HepG2 (cell line): Measurements from ENCODE around the gene C2. TPM values are rescaled to one million over a fixed set of nuclear protein-coding genes. Genes with fewer than 3 reads are reported as not detected.

ENCODE experiments used
- AHDC1 ChIP-seq: sonication (generic); formaldehyde crosslinking; IDR thresholded peaks from 2 replicates; pipeline ENCODE4 v1.5.1; 2020; ENCODE audit warnings: mild to moderate bottlenecking, missing genetic modification reagents, borderline replicate concordance
- SAP130 ChIP-seq: IDR thresholded peaks from 2 replicates; pipeline ENCODE4 v1.6.1; 2016; ENCODE audit warnings: low read depth
- ZFP1 ChIP-seq: IDR thresholded peaks from 2 replicates; pipeline ENCODE4 v1.6.1; 2016
- polyA plus RNA-seq, 8 experiments: library from polyadenylated mRNA; depleted of rRNA in 3 of 8; stranded (reverse) in 7 of 8; unstranded in 1 of 8; fragments of >200 nt; fragmentation: Illumina TruSeq in 4 of 8; extraction: Trizol in 4 of 8; gene quantifications; 2 replicates each; pipeline versions ENCODE4 v1.2.1 to v1.2.3, GENCODE V29; 2011 to 2016; ENCODE audit warnings: low read depth in 4 of 8, missing spikeins in 1 of 8, mixed read lengths in 1 of 8; ENCODE audit not compliant: insufficient read depth in 1 of 8
- total RNA-seq, 5 experiments: library from RNA; depleted of rRNA; stranded (reverse); fragments of >200 nt; fragmentation: Illumina TruSeq; extraction: Trizol; gene quantifications; 2 replicates each; pipeline ENCODE4 v1.2.3, GENCODE V29; 2016; ENCODE audit warnings: low read depth in 1 of 5
- TF ChIP-seq, protein P1 (sequence below): sonication (generic); formaldehyde crosslinking; conservative IDR thresholded peaks from 2 replicates; pipeline ENCODE4 v1.8.0; 2022; ENCODE audit warnings: missing genetic modification reagents

The C2 gene
- total and polyA plus RNA-seq, 2 of the 13 experiments (the other 11 are each of a cell fraction or from before 2014, with no cell fraction given), result 165 to 307 TPM

DNA sequence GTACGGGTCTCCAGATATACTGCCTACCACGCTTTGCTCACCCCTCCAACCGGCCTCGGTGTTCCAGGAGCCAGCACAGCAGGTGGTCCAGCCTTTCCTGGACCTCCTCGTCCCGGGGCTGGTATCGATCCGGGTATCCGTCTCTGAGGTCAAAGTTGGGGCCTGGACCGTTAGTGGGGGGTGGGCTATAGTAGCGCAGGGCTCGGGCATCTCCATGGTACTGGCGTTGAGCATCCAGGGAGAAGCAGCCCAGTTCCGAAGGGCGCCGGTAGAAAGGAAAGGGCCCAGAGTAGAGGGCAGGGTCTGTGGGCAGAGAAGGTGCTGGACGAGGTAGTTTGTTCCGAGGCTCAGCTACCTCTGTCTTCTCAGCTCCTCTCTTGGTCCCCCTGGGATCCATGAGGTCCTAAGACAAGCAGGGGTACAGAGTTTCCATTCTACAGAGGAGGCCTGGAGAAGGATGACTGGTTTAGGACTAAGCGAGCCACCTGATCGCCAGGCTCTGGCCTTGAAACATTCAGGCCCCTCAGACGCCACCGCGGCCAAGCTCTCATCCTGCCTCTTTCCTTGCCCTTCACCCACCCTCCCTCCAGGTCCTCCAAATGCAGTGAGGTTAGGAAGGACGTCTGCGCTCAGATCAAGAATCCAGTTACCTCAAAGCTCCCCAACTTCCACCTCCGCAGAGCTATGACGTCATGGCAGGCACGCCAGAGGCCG, 43.9 kb downstream of the C2 start (continued):
- TF ChIP-seq AHDC1 (CRISPR knock-in tag), result 0 out of 2 replicates have a peak, but pooled peaks have one; percentile 6
- no peak for TF ChIP-seq SAP130
- TF ChIP-seq, protein P1, sequence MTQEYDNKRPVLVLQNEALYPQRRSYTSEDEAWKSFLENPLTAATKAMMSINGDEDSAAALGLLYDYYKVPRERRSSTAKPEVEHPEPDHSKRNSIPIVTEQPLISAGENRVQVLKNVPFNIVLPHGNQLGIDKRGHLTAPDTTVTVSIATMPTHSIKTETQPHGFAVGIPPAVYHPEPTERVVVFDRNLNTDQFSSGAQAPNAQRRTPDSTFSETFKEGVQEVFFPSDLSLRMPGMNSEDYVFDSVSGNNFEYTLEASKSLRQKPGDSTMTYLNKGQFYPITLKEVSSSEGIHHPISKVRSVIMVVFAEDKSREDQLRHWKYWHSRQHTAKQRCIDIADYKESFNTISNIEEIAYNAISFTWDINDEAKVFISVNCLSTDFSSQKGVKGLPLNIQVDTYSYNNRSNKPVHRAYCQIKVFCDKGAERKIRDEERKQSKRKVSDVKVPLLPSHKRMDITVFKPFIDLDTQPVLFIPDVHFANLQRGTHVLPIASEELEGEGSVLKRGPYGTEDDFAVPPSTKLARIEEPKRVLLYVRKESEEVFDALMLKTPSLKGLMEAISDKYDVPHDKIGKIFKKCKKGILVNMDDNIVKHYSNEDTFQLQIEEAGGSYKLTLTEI (CRISPR knock-in tag), result no peak
- TF ChIP-seq ZFP1 (CRISPR knock-in tag), result no peak
